ENCODE results near the gene ABHD15. TPM values are rescaled to one million over a fixed set of nuclear protein-coding genes. Genes with fewer than 3 reads are reported as not detected.

The ABHD15 gene
- total RNA-seq, 1 experiment from 2014 or later, result 6.2 TPM

DNA sequence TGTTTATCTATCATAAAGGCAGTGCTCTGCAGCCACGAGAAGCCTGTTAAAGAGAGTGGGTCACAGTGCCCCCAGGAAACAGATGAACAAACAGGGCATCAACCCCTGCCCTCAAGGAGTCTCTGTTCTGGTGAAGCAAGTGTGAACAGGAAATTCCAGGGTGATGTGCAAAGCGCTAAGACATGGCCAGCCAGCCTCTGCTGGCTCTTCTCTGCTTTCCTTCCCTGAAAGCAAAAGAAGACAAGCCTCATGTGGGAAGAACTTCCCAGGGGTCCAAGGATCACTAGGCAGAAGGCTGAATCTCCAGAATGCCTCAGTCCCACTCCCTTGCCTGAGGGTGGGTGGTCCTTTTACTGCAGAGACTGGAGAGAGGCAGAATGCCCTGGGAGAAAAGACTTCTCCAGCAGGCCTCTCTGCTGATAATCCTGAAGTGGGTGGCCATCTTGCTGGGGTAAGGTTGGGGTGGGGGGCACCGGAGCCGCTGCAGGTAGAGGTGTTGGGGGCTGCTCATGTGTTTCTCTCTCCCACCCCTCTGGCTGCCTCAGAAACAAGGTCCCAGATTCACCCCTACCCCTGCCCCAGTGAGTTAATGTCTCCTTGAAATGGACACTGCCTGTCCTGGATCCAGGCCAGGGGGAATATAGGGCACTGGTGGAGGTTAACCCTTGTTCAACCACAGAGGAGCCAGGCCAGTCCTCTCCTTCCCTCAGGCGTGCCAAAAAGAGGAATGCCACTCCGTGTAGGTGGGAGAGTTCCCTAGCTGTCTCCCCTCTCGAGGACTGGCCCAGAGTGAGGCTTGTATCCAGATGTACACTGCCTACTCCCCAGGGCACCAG, 28.5 kb upstream of the ABHD15 start:
- no peak for DNase-seq (ENCODE audit: low spot score)

DNA sequence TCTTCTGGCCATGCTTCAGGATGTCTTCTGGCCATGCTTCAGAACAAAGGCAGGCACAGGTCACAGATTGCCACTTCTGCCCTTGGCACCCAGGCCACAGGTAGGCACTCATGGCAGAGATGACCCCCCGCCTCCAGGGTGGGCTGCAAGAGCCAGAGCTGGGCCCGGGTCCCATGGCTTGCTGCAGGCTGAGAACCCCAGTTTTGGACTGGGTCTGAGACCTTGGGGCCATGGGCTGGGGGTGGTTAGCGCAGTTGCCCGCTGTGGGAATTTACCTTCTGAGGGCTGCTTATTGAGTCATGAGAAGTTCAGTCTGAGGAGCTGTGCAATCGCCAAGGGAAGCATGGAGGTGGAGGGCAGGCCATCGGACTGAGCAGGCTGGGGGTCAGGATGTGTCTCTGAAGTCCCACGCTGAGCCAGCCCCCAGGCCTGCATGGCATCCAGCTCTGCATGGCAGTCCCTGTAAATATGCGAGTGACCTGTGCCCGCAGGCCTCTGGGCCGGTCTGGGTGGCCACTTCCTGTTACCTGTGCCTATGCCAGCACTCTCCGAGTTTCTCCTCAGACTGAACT, 27.8 kb upstream of the ABHD15 start:
- no peak for DNase-seq (ENCODE audit: low spot score)

DNA sequence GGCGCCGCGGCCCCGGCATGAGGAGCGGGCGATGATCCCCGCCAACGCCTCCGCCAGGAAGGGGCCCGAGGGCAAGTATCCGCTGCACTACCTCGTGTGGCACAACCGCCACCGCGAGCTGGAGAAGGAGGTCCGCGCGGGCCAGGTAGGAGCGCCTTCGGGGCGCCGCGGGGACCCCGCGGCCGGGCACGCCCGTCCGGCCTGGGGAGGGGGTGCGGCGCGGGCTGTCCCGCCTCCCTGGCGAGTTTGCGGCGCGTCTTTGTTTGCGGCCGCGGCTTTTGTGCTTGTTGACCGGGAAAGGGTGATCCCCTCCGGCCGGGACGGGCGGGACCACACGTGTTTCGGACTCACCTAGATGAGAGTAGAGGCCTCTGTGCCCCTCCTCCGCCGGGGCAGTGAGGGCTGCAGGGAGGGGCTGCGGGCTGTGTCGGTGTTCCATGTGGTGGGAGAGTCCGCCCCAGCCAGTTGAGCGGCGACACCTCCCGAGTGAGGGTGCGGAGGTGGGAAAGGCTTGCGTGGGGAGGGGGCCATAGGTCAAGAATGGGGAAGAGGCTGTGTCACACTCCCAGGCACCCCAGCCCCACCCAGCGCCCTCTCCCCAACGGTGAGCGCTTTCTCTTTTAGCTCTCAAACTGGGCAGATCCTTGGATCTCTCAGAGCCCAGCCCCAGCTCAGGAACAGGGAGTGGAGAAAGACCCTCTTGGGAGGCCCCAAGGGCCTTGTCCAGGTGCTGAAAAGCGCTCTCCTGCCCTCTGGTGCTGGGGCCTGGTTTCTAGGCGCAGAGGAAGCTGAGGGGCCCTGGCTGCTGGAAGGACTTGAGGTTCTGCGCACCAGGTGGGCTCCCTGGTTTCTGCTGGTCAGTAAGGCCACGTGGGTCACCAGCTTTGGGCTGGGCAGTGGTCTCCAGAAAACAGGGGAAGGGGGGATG, 27.0 kb upstream of the ABHD15 start:
- DNase-seq (ENCODE audit: low spot score), result no peak

DNA sequence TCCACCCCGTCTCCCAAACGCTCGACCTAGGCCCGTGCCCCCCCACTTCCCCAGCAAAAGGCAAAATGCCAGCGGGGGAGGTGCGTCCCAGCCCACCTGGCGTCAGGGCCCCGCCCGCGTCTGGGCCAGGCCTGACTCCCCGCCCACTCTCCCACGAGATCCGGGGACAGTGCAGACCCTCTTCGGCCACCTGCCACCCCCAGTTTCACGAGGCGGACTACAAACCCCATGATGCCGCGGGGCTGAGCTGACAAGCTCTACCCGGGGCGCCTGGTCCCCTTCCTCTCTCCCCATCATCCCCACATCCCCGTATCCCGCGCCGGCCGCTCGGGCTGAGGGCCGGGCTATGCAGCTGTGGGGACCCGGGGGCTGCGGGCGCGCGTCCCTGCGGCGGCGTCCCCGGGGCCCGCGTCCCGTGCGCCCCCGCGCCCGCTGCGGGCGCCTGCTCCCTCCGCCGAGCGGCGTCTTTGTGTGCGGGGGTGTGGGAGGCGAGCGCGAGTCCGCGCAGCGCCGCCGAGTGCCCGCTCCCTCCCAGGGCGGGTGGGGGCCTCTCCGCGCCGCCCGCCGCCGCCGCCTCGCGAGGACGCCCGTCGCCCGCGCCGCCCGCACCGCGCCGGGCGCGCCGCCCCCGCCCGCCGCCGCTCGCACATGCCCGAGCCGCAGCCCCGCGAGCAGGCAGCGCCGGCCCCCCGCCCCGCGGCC, 26.2 kb upstream of the ABHD15 start, which contains the start of gene ANKRD13B:
ANKRD13B (plus strand) TSS at position 283 of the 702 bp plus-strand sequence. CDS start 490 bp downstream, outside the sequence.
- DNase-seq (ENCODE audit: low spot score), result no peak

DNA sequence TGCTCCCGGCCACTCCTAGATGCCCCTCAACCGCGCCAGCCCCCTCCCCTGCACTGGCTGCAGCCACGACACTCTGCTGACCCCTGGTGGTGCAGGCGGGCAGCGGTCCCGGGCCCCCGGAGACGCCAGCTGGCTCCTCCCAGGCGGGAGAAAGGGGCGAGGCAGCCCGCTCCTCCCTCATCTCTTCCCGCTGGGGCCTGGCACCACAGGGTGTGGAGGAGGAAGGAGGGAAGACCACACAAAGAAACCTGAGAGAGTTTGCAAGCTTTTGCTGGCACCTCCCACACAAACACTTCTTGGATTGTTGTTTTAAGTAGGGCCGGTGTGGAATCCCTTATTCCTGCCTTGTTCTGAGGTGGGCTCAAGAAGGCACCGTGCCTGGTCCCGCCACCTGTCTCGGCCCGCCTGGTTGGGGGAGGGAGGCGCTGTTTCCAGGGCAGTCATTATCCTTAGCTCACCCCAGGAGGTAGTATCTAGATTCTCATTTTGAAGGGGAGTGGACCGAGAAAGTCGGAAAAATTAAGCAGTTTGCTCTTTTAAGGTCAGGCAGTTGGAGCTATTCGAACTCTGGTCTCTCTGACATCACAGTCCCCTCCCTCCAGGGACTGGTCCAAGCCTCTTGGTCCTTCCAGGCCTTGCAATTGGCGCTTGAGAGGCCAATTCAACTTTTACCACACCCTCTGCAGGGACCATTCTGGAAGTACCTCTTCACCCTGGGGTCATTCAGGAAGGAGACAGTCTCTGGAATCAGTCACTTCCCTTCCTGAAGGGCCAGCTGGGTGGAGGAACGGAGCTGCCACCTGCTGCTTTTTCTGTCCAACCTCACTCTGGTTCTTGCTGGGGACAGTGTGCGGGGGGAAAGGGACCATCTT, 25.1 kb upstream of the ABHD15 start:
- DNase-seq (ENCODE audit: low spot score), result peak; percentile 81

DNA sequence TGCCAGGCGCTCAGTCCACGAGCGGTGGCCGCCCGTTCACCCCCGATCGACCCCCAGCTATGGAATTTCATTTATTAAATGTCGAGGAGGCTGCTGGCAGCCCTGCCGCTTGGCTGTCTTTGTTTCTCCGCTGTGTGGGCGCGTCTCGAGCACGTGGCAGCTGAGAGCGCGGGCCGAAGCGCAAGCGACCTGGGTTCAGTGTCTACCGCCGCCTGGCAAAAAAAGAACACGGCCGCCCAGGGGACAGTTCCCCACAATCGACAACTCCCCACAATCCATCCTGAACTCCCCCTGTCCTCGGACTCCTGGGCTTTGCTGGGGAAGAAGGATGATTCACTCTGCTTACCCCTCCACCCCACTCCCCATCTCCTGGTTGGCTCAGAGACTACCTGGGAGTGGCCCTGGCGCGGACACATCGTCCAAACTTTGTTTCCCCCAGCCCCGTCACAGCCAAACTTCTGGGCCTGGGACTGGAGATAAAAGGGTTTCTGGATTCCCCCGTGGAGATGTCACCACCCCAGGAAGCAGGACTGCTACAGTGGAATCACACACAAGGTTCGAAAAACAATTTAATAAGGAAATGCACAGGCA, 24.4 kb upstream of the ABHD15 start:
- DNase-seq (ENCODE audit: low spot score), result no peak

DNA sequence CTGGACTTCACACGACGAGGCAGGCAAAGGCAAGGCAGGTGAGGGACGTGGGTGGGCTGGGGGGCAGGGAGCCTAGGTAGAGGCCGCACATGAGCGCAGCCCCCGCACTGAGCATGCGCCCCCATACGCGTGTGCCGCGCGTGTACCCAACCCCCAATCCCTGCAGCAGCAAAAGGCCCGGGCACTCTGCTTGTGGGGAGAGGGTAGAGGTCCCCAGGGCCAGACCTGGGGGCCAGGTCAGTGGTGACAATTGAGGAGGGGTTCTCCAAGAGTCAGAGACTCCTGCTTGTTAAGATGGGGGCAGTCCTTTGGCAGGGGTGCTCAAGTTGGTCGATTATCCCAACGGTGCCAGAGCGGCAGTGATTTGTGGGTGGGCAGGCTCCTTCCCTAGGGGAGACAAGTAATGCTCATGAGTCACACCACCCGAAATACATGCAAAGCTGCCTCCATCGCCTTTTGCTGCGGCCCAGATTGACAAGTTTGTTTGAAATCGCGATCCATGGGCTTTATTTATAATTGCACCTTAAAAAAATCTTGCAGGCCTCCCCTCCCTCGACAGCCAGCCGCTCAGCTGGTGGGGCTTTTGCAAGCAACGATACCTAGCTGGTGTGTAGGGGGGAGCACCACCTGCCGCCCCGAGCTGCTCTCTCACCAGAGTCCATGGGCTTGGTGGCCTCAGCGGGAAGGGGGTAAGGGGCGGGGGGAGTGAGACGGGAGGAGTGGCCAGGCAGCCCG, 23.7 kb upstream of the ABHD15 start:
- no peak for DNase-seq (ENCODE audit: low spot score)

DNA sequence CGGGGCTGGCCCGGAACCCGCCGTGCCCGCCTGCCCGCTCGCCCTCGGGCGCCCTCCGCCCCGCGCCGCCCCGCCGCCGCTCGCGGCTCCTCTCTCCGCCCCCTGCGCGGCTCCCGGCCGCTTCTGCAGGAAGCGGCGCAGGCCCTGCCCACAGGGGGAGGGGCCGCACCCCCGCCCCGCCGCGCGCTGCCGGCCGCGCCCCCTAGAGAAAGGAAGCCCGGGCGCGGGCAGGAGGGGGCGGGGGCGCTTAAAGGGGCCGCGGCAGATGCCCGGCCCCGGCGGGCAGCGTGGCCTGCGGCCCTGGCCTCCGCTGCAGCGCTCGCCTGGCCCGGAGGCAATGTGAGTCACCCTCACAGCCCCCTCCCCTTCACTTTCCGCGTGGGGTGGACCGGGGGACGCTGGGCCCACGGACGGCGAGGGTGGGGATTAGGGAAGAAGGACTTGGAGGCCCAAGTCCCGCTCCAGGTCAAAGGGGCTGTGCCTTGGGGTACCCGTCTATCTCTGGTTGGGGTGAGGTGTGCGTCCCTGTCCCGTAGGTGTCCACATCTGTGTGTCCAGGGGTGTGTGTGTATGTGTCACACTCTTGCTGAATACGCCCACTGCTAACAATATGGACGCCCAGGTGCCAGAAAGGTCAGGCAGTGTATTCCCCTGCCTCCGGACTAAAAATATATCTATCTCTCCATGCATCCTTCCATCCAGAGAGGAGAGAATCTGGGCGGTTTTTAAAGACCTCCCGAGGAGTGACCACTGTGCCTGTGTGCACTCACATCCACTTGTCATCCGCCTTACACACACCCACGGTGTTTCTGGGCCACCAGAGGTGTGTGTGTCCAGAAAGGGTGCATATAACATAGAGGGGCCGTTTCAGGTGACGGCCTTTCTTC, 22.9 kb upstream of the ABHD15 start, which contains the start of gene GIT1:
GIT1 (minus strand) TSS at position 125 of the 887 bp plus-strand sequence. CDS start 270 bp downstream, outside the sequence.
- peak; percentile 56 for DNase-seq (ENCODE audit: low spot score)

DNA sequence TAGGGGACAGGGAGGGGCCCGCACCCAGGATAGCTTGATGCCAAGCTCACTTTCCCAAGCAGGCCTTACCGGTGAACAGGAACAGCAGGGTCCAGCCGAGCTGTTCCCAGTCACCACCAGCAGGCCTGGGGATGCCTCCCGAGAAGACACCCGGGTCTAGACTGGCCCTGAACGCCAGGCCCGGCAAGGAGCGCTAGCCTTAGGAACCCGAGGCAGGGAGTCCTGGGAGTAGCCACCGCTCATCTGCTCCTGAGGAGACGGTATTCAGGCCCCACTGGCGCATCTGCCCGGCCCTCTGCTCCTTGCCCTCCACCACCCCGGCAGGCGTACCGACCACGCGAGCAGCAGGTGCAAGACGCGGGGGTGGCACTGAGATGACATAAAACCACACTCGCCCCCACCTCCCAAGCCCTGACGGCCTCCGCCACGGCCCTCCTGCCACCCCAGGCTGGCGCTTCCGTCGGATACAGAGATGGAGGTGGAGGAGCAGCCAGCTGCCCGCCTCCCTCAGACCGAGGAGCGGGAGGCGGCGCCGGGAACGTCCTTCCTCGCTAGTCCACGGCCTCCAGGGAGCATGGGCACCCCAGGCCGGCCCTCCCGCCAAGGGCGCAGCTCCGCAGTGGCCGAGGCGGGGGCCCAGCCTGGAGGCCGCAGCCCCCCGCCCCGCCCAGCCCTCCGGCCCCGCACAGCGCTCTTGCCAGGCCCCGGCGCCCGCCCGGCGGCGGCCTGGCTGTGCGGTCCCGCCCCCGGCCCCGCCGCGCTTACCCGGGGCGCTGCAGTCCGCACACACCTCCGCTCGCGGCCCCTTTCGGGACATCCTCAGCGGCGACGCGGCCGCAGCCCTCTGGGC, 21.9 kb upstream of the ABHD15 start:
- no peak for DNase-seq (ENCODE audit: low spot score)

DNA sequence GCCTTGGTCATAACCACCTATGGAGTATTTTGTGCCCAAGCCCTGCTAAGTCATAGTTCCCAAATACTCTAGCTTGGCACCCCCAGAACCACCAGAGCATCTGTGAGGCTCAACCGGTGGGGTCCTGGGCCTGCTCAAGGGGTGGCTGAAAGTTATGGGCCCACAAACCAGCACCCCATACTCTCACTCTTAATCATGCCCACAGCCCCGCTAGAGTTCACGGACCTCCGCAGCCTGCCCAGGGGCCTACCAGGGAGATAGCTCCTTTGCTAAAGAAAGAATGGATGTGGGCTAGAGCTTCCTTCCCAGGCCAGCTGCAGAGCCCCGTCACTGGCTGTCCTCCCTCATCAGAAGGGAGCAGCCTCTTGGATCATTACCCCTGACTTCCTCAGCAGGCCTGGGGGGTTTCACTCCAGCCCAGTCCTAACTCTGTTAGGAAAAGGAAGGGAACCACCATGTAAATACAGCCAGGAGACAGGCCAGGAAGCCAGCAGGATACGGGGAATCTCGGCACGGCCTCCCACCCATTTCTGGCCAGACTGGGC, 21.3 kb upstream of the ABHD15 start:
- no peak for DNase-seq (ENCODE audit: low spot score)

DNA sequence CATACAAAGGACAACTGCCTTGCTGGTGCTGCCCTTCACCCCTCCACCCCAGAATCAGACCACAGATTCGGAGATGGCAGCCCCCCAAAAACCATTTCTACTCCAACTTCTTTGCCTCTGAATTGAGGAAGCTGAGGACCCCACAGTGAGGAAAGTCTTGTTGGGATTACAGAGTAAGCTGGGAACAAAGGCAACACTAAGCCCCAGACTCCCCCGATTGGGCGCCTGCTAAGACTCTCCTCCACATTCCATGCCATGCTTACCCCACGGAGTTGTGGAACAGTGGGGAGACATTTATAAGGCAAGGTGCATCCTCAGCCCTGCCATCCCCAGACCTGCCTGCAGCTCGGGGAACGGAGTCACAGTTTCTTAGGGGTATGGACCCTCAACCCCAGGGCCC, 20.8 kb upstream of the ABHD15 start:
- DNase-seq (ENCODE audit: low spot score), result no peak

DNA sequence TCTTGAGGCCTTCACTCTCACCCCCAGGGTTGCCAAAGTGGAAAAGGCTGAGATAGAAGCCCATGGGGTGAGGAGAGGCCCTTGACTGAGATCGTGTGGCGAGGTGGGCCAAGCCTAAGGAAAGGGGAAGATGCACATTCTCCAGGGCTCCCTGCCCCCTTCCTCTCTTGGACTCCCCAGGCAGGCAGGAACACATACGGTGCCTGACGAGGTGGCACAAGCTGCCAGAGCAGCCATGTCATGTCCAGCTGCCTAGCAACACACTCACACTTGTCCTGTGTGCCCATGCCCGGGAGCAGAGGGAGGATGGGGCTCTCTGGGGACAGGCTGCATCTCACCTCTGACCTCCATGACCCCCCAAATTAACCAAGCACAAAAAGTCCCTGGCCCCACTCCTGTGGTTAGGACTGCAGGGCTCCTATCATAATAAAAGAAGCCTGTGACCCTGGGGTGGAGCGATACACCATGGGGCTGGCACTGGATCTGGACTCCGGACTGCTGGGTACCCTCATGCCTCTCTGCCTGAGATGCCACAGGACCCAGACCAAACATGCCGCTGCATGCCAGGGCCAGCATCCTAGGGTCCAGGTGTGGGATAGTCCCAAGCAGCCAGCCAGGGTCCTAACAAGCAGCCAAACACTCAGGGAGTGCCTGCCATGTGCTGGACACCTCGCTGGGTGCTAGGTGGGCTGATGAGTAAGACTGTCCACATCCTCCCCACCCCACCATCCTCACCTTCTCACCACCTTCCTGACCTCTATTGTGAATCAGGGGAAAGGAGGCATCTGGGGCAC, 20.0 kb upstream of the ABHD15 start:
- no peak for DNase-seq (ENCODE audit: low spot score)

DNA sequence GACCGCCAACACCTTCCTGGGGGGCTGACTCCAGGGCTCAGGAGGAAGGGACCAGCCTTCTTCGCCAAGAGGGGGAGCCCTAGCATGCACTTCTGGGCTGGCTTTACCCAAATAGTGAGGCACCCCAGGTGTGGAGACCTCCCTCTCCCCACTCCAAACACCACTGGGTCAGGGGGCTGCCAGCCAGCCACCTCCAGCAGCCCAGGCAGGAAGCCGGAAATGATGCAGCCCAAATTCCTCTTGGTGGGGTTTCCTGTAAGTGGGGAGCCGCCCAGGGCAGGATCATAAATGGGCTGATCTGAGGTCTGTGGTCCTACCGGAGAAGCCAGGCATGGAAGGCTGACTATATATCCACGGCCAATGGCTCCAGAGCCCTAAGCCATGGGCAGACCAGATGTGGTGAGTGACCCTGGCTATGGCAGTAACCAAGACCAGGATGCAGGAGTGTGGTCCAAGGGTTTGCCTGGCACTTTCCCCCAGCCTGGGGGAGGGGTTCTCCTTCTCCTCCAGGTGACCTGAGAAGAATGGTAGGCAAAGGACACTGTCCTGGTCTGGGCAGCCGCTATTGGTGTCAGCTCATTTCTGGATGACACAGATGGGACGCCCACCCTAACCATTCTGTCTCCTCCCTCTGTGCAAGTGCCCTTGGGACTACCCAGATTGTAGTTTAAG, 18.4 kb upstream of the ABHD15 start:
- no peak for DNase-seq (ENCODE audit: low spot score)

DNA sequence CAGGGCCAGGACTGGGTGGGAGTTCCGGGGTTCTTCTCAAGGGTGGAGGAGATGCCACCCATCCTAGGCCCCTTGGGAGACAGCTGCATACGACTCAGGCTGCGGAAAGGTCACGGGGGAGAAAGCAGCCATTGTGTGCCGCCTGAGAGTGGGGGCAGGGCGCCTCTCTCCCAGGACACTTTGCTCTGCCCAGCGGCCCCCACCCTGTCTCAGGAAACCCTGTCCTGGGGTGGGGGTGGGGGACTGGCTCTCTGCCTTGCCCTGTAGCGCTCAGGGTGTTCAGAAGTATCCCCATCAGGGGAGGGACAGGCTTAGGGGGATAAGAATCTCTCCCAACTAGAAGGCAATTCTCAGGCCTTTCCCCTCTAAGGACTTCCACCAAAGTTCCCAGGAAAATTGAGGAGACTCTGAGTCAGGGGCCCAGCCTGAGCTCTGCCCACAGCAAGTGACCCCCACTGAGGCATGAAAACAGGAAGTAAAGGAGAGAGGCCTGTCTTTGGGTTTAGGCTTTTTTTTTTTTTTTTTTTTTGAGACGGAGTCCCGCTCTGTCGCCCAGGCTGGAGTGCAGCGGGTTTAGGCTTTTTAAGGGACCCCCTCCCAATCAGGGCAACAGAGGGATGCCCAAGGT, 17.7 kb upstream of the ABHD15 start:
- DNase-seq (ENCODE audit: low spot score), result no peak
